Esophagus muscularis mucosa (tissue), 4 donors: ENCODE data around the gene SPECC1.

ENCODE experiments used
- EP300 ChIP-seq: sonication (generic); formaldehyde crosslinking; IDR thresholded peaks from one replicate; pipeline ENCODE4 v1.6.1; 2017; ENCODE audit warnings: antibody characterized with exemption
- POLR2A ChIP-seq: fragments of 450-650 bp; IDR thresholded peaks from one replicate; pipeline ENCODE4 v1.6.1; 2017; ENCODE audit warnings: antibody characterized with exemption, moderate library complexity, mild to moderate bottlenecking, low read depth
- POLR2AphosphoS5 ChIP-seq, 2 donors: sonication (generic); formaldehyde crosslinking; IDR thresholded peaks; one replicate each; pipeline ENCODE4 v1.6.1; 2017; ENCODE audit warnings: antibody characterized with exemption in 2 of 2
- TF ChIP-seq, protein P1 (sequence below), 3 experiments: fragments of 200-600 bp in 2 of 3; fragments of 450-650 bp in 1 of 3; sonication (generic) in 2 of 3; IDR thresholded peaks; one replicate each; pipeline ENCODE4 v1.5.1; 2017 to 2019; ENCODE audit warnings: antibody characterized with exemption in 3 of 3, mild to moderate bottlenecking in 2 of 3, moderate library complexity in 1 of 3

DNA sequence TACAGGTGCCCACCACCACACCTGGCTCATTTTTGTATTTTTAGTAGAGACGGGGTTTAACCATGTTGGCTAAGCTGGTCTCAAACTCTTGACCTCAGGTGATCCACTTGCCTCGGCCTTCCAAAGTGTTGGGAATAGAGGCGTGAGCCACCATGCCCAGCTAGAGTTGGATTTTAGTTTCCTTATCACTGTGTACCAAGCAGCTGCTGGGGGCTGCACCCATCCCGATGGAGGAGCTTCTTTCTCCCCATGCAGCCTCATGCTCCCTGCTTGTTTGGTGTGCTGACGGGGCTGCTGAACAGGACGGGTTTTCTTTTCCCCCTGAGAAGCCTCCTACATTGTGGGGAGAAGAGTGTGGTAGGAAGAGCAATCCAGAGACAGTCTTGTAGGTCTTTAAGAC lies 285.0 kb downstream of the SPECC1 start:
- TF ChIP-seq, protein P1, sequence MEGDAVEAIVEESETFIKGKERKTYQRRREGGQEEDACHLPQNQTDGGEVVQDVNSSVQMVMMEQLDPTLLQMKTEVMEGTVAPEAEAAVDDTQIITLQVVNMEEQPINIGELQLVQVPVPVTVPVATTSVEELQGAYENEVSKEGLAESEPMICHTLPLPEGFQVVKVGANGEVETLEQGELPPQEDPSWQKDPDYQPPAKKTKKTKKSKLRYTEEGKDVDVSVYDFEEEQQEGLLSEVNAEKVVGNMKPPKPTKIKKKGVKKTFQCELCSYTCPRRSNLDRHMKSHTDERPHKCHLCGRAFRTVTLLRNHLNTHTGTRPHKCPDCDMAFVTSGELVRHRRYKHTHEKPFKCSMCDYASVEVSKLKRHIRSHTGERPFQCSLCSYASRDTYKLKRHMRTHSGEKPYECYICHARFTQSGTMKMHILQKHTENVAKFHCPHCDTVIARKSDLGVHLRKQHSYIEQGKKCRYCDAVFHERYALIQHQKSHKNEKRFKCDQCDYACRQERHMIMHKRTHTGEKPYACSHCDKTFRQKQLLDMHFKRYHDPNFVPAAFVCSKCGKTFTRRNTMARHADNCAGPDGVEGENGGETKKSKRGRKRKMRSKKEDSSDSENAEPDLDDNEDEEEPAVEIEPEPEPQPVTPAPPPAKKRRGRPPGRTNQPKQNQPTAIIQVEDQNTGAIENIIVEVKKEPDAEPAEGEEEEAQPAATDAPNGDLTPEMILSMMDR (IDR thresholded peaks at IDR 0.05), result no peak
- TF ChIP-seq POLR2A, result no peak
- TF ChIP-seq EP300, result no peak
- TF ChIP-seq POLR2AphosphoS5 (IDR thresholded peaks at IDR 0.05), result no peak
